Activated CD4-positive, alpha-beta T cell treated with anti-CD3 and anti-CD28 coated beads, Interleukin-2, amount 50 U/mL, for 24 hours (primary cell): Measurements from ENCODE around the gene HTRA3.
A peak's percentile ranks its signal among the peaks of the same experiment; 100 is the strongest.

Source experiments
- DNase-seq, 2 donors: peaks; one replicate each; pipeline ENCODE4 v3.0.0-alpha.2; 2020; ENCODE audit warnings: low read depth in 1 of 2, low spot score in 1 of 2

Gene HTRA3

GRCh38 chr4:8269535-8270417 lies at the start of gene HTRA3:
Gene HTRA3 (plus strand): TSS chr4:8269754. CDS start chr4:8269969, 215 bp downstream.
- no peak for DNase-seq

GRCh38 chr4:8220661-8221450 lies 48.7 kb upstream of the HTRA3 start:
- DNase-seq, result no peak

GRCh38 chr4:8221476-8221875 lies 48.1 kb upstream of the HTRA3 start:
- DNase-seq, result no peak

DNA sequence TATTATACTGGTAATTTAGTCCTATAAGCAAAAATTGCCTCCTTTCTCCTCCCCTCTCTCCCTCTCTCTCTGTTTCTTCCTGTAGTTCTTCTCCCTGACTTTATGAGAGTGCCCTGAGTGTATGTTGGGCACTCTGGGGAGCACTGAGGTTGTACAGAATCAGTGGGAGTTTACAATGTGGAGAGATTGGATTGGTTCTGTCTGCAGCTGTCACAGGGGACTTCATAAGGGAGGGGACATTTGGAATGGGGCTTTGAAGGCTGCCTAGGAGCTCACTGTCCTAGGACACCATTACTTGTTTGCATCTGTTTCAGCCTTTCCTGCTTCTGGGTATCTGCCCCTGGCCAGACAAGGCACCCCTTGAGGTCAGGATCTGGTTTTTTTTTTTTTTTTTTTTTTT lies 47.6 kb upstream of the HTRA3 start:
- no peak for DNase-seq

DNA sequence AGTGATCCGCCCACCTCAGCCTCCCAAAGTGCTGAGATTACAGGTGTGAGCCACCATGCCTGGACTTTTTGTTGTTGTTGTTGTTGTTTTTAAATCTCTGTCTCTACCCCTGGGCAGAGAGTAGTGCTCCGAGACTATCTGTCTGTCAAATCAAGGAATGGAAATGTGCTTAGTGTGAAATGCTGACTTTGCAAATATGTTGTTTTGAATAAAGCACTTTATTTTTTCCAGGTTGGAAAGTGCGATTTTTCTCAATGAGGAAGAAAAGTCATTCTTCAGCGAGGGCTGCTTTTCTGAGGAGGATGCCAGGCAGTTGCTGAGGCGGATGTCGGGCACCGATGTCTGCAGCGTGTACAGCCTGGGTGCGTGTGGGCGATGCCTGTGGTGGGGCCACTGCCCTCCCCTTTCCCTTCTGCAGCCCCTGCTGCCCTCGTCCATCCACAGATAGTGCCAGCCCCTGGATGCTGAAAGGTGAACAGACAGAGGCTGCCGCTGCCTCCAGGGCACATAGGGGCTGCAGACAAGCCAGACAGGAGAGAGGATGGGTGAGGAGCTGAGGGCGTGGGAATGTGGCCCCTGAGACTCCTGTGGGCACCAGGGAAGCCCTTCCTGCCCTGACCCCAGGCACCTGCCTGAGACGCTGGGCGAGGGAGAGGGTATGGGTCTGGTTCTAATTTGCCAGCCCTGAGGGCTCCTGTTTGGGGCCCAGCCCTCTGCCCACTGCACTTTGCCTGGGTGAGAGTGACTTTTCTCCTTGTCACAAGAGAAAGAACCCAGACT lies 46.8 kb upstream of the HTRA3 start:
- no peak for DNase-seq

GRCh38 chr4:8224267-8224974 lies 45.1 kb upstream of the HTRA3 start:
- DNase-seq, result no peak

- no peak for DNase-seq
Observed at GRCh38 chr4:8224975-8225625, 44.5 kb upstream of the HTRA3 start.

DNA sequence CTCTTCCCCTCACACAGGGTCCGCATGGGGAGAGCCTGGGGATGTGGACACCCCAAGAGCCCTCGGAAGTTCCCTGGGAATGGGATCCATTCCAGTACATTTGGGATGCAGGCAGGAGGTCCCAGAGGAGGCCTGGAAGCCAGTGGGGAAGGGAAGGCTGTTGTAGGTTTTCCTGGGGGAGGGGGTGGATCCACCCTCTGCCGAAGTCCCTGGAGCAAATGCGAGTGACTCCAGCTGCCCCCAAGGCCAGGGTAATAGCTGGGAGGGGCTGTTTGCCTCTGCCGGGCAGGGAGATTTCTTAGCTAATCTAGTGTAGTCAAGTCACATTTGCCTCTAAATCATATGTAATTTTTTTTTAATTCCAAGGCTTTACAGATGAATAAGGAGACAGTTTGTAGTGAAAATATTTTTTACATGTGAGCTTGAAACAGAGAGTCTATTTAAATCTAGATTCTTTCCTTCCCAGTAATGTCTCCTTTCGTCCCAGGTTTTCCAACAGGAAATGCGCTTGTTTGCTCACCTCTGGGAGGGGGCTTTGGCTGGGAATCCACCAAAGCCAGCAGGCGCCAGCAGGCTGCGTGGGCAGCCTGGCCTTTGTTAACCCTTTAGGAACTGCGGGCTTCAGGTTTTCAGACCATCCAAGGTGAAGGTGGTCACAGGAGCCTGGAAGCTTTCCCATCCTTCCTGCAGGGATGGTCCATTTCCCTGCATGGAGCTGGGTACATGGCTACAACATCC lies 43.7 kb upstream of the HTRA3 start:
- no peak for DNase-seq

DNA sequence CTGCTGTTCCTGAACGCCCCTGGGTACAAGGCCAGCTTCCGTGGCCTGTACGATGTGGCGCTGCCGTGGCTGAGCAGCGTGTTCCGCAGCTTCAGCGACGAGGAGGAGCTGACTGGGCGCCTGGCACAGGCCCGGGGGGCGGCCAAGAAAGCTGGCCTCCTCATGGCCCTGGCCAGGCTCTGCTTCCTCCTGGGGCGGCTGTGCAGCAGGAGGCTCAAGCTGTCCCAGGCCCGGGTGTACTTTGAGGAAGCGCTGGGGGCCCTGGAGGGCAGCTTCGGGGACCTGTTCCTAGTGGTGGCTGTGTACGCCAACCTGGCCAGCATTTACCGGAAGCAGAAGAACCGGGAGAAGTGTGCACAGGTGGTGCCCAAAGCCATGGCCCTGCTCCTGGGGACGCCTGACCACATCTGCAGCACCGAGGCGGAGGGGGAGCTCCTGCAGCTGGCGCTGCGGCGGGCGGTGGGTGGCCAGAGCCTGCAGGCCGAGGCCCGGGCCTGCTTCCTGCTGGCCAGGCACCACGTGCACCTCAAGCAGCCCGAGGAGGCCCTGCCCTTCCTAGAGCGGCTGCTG lies 42.3 kb upstream of the HTRA3 start:
- DNase-seq, result no peak

- no peak for DNase-seq
Observed at GRCh38 chr4:8227771-8228318, 41.7 kb upstream of the HTRA3 start.

- peak; percentile 53 to 77 for DNase-seq
Observed at GRCh38 chr4:8228319-8229250, 41.0 kb upstream of the HTRA3 start.

DNA sequence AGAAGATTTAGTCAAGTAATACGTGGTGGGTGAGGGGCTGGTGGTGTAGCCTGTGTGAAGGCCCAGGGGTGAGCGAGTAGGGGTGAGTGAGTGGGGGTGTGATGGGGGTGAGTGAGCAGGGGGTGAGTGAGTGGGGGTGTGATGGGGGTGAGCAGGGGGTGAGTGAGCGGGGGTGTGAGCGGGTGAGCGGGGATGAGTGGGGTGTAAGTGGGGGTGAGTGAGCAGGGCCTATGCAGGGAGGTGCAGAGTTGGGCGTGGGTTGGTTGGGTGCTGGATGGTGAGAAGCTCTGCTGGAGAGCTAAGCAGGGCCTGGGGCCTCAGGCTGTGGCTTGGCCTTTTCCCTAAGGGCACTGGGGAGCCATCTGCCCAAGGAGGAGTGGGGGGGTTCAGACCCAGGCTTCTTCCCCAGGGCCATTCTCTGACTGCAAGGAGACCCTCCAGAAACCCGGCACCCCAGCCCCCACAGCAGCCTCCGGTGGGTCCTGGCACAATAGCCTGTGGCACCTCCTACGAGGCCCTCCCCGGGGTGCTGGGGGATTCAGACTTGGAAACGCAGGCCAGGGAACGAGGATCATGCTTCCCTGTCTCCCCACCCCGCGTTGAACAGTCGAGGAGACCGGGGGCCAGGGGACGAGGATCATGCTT lies 40.1 kb upstream of the HTRA3 start:
- DNase-seq, result no peak

GRCh38 chr4:8230033-8230432 lies 39.5 kb upstream of the HTRA3 start:
- DNase-seq, result no peak

- DNase-seq, result no peak
Observed at GRCh38 chr4:8230891-8231290, 38.7 kb upstream of the HTRA3 start.

DNA sequence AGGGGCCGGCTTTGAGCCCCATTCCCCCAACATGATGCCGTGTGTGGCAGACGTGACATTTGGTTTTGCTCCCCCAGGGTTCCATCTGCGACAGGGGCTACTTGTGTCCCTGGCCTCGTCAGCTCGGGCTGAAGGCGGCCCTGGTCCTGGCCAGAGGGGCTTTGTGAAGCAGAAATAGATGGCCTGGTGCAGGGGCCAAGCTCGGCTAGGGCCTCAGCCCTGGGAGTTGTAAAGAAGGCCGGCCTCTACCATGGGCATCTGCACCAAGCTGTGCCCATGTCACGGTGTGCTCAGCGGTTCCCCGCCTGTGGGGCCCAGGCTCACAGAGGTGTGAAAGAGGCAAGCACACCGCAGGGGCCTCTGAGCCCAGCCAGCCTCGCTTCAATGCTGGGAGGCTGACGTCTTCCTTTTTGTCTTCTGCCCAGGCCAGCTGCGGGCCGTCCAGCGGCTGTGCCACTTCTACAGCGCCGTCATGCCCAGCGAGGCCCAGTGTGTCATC lies 38.0 kb upstream of the HTRA3 start:
- no peak for DNase-seq

DNA sequence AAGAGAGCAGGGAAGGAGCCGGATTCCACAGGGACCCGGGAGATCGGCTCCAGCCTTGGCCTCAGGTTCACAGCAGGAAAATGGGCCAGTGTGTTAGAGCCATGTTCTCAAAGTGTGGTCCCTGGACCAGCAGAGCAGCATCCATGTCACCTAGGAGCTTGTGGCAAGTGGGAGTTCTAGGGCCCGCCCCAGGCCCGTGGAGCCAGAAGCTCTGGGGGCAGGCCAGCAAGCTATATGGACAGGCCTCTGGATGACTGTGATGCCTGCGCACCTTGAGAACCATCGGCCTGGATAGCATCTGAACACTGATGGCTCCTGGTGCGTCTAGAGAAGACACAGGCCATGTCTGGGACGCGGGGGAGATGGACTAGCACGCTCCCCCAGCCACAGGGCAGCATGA lies 36.8 kb upstream of the HTRA3 start:
- DNase-seq, result no peak
